GM12878 (cell line): ENCODE results near the gene HYCC1. TPM values are rescaled to one million over a fixed set of nuclear protein-coding genes. Genes with fewer than 3 reads are reported as not detected.

ENCODE experiments used
- ATAC-seq: fragments of 200-7000 bp; cut with Tn5 transposase; 3 replicates; pipeline ENCODE4 v1.9.1; 2020; ENCODE audit warnings: mild to moderate bottlenecking, moderate library complexity
- BruUV-seq: library from RNA; stranded (reverse); fragments of 400-500 nt; replicated peaks from 2 replicates; lab custom pipeline; 2021; lab: Mats Ljungman, UMichigan
- CTCF ChIA-PET: fragments of 300-600 bp; sonication (Branson Sonifier 250); formaldehyde crosslinking; extraction: SDS; loops from one replicate; lab custom pipeline; 2021; ENCODE audit warnings: inconsistent platforms; lab: Yijun Ruan, JAX
- POLR2A ChIA-PET: fragments of 350-600 bp; formaldehyde crosslinking; extraction: SDS; loops from one replicate; lab custom pipeline; 2021; ENCODE audit warnings: inconsistent platforms; lab: Charles Lee
- RAD21 ChIA-PET: fragments of 300-600 bp; sonication (Branson Sonifier 250); formaldehyde crosslinking; loops from one replicate; lab custom pipeline; 2023; ENCODE audit warnings: antibody characterized with exemption; ENCODE audit not compliant: unreplicated experiment; lab: Charles Lee
- SMC1A ChIA-PET: fragments of 300-600 bp; sonication (Branson Sonifier 250); formaldehyde crosslinking; loops from one replicate; lab custom pipeline; 2023; ENCODE audit not compliant: unreplicated experiment, uncharacterized antibody; lab: Charles Lee
- DNase-seq: peaks from one replicate; pipeline ENCODE4 v3.0.0-alpha.2; 2011; ENCODE audit warnings: low read depth, low spot score
- FAIRE-seq: peaks from 3 replicates; lab custom pipeline; 2011; peaks lifted over from hg19 to GRCh38; lab: Jason Lieb, UNC
- H2AFZ ChIP-seq: 2 replicates; pipeline ENCODE4 v1.6.0; 2011; ENCODE audit warnings: low read depth, low read length, control low read depth; ENCODE audit not compliant: control insufficient read depth
- H3K27ac ChIP-seq: 2 replicates; pipeline ENCODE4 v1.5.1; 2011; ENCODE audit warnings: control low read depth; ENCODE audit not compliant: control insufficient read depth, insufficient read depth
- H3K27me3 ChIP-seq, 2 experiments: replicated peaks in 1 of 2; 2 replicates each; pipeline versions ENCODE4 v1.6.0 to v1.6.1; 2011; ENCODE audit warnings: low read length in 1 of 2; ENCODE audit not compliant: control insufficient read depth in 2 of 2, insufficient read depth in 2 of 2
- H3K36me3 ChIP-seq, 2 experiments: 2 replicates each; pipeline ENCODE4 v1.5.1; 2011; ENCODE audit warnings: low read length in 1 of 2; ENCODE audit not compliant: control insufficient read depth in 2 of 2, insufficient read depth in 2 of 2
- H3K4me1 ChIP-seq: 2 replicates; pipeline ENCODE4 v1.6.1; 2011; ENCODE audit warnings: mild to moderate bottlenecking, low read length, moderate library complexity, mixed read lengths; ENCODE audit not compliant: control insufficient read depth, insufficient read depth
- H3K4me2 ChIP-seq: 2 replicates; pipeline ENCODE4 v1.6.0; 2011; ENCODE audit warnings: control low read depth; ENCODE audit not compliant: control insufficient read depth, insufficient read depth
- H3K4me3 ChIP-seq: fragments of 200-600 bp; sonication (generic); 2 replicates; pipeline ENCODE4 v1.5.1; 2016
- H3K79me2 ChIP-seq: 2 replicates; pipeline ENCODE4 v1.6.0; 2011; ENCODE audit warnings: low read length; ENCODE audit not compliant: control insufficient read depth, insufficient read depth
- H3K9ac ChIP-seq: 2 replicates; pipeline ENCODE4 v1.8.0; 2011; ENCODE audit warnings: low read length, control low read depth, mixed read lengths; ENCODE audit not compliant: control insufficient read depth, insufficient read depth
- H3K9me3 ChIP-seq: replicated peaks from 3 replicates; pipeline ENCODE4 v1.5.1; 2011; ENCODE audit warnings: mild to moderate bottlenecking, low read length; ENCODE audit not compliant: control insufficient read depth, insufficient read depth
- H4K20me1 ChIP-seq: 2 replicates; pipeline ENCODE4 v1.6.0; 2011; ENCODE audit not compliant: control insufficient read depth, insufficient read depth
- HCFC1 ChIP-seq: fragments of 150-350 bp; IDR thresholded peaks from 2 replicates; pipeline ENCODE4 v1.6.1; 2014; ENCODE audit warnings: low read length
- JUND ChIP-seq: IDR thresholded peaks from 2 replicates; pipeline ENCODE4 v1.6.1; 2012; ENCODE audit warnings: low read depth, mild to moderate bottlenecking, low read length, improper control_type of control experiment, moderate library complexity
- KAT2A ChIP-seq: conservative IDR thresholded peaks from 2 replicates; pipeline ENCODE4 v1.6.1; 2011; ENCODE audit warnings: low read depth, low read length; ENCODE audit not compliant: control insufficient read depth
- LARP7 ChIP-seq: fragments of 450-650 bp; IDR thresholded peaks from 2 replicates; pipeline ENCODE4 v1.6.1; 2017; ENCODE audit warnings: mild to moderate bottlenecking
- MYC ChIP-seq: IDR thresholded peaks from 2 replicates; pipeline ENCODE4 v1.6.1; 2011; ENCODE audit warnings: mild to moderate bottlenecking, low read length, moderate library complexity, inconsistent platforms; ENCODE audit not compliant: insufficient read depth, insufficient replicate concordance, insufficient read length, severe bottlenecking
- NR2C2 ChIP-seq: IDR thresholded peaks from 2 replicates; pipeline ENCODE4 v1.6.1; 2011; ENCODE audit warnings: borderline replicate concordance, low read depth; ENCODE audit not compliant: control insufficient read depth, insufficient read length
- NR2F1 ChIP-seq: fragments of 450-650 bp; conservative IDR thresholded peaks from 2 replicates; pipeline ENCODE4 v1.6.1; 2017; ENCODE audit warnings: mild to moderate bottlenecking
- RAD51 ChIP-seq: fragments of 450-650 bp; IDR thresholded peaks from 2 replicates; pipeline ENCODE4 v1.6.1; 2016; ENCODE audit warnings: moderate library complexity, mild to moderate bottlenecking, inconsistent platforms
- RFX5 ChIP-seq: IDR thresholded peaks from 2 replicates; pipeline ENCODE4 v1.6.1; 2011; ENCODE audit warnings: low read depth, low read length, improper control_type of control experiment
- SREBF1 ChIP-seq: IDR thresholded peaks from 2 replicates; pipeline ENCODE4 v1.6.1; 2012; ENCODE audit warnings: mild to moderate bottlenecking, low read length
- YBX1 ChIP-seq: fragments of 450-650 bp; IDR thresholded peaks from 2 replicates; pipeline ENCODE4 v1.6.1; 2016; ENCODE audit warnings: antibody characterized with exemption
- ZNF207 ChIP-seq: fragments of 450-650 bp; IDR thresholded peaks from 2 replicates; pipeline ENCODE4 v1.6.1; 2014; ENCODE audit warnings: antibody characterized with exemption, mild to moderate bottlenecking, borderline replicate concordance
- ZNF274 ChIP-seq: IDR thresholded peaks from one replicate; pipeline ENCODE4 v1.8.0; 2011; ENCODE audit not compliant: insufficient read length, insufficient read depth
- WGBS: methylation state at CpG from one replicate; pipeline ENCODE4 v1.1.6; 2016; ENCODE audit warnings: low lambda C conversion rate; ENCODE audit not compliant: insufficient replicate concordance, insufficient coverage; ENCODE audit errors: missing lambda C conversion rate; 5-methylcytosine and 5-hydroxymethylcytosine counted together
- in situ Hi-C: fragments of 300-500 bp; cut with MboI; formaldehyde crosslinking; loops from 9 replicates; pipeline ENCODE4 v1.14.3; 2018; ENCODE audit warnings: mixed read lengths
- intact Hi-C: fragments of 100-400 bp; cut with micrococcal nuclease; formaldehyde crosslinking; loops from one replicate; pipeline ENCODE4 v1.14.2; 2022; ENCODE audit not compliant: unreplicated experiment
- polyA plus RNA-seq, 11 experiments: library from polyadenylated mRNA; depleted of rRNA in 4 of 11; unstranded in 6 of 11; stranded (reverse) in 5 of 11; fragments of >200 nt; fragmentation: Nextera tagmentation in 4 of 11; fragmentation: Illumina TruSeq in 1 of 11; extraction: Ambion mirVana in 4 of 11; extraction: Trizol in 1 of 11; gene quantifications; 1 replicate in 1 of 11; 2 replicates in 10 of 11; pipeline versions ENCODE4 v1.2.1 to v1.2.3, GENCODE V29; 2011 to 2016; ENCODE audit warnings: inconsistent platforms in 2 of 11, missing spikeins in 2 of 11, low read depth in 1 of 11
- total RNA-seq, 4 experiments: library from RNA; depleted of rRNA in 3 of 4; stranded (reverse); fragments of >200 nt in 3 of 4; fragmentation: Illumina TruSeq in 1 of 4; extraction: Trizol in 1 of 4; gene quantifications; 2 replicates each; pipeline versions ENCODE4 v1.2.1 to v1.2.3, GENCODE V29; 2013 to 2021
- TF ChIP-seq, protein P1 (sequence below): IDR thresholded peaks from 2 replicates; pipeline ENCODE4 v1.6.1; 2012; ENCODE audit warnings: low read depth, low read length, improper control_type of control experiment
- TF ChIP-seq, protein P2 (sequence below): IDR thresholded peaks from 2 replicates; pipeline ENCODE4 v1.6.1; 2012; ENCODE audit warnings: low read length, inconsistent platforms
- TF ChIP-seq, protein P3 (sequence below): fragments of 450-650 bp; IDR thresholded peaks from 2 replicates; pipeline ENCODE4 v1.6.1; 2017; ENCODE audit warnings: mild to moderate bottlenecking
- TF ChIP-seq, protein P4 (sequence below): fragments of 450-650 bp; IDR thresholded peaks from 2 replicates; pipeline ENCODE4 v1.6.1; 2017; ENCODE audit warnings: mild to moderate bottlenecking, low read depth, inconsistent platforms; ENCODE audit not compliant: poor library complexity, severe bottlenecking

HYCC1 gene
- total and polyA plus RNA-seq, 10 of the 15 experiments (the other 5 are each of a cell fraction or from before 2014, with no cell fraction given), result 8.5 to 62.9 (median 33.1) TPM

DNA sequence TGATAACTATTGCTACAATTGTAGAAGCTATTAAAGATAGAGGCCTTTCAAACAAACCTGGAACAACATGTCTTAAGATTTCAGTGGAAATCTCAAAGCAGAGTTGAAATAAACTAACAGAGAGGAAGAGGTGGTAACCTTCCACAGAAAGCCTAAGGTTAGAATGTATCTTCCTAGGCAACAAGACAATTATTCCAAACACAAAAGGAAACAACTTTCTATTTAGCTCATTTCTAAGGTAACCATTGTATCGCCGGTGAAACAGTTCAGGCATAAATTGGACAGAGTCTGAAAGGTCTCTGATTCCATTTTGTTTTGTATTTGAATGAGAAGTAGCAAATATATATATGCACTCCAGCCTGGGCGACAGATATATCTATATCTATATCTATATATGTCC lies 30.7 kb upstream of the HYCC1 start (continued):
- TF ChIP-seq MYC (no peak), ZNF274 (no peak), RAD51 (no peak)
- TF ChIP-seq, protein P1, sequence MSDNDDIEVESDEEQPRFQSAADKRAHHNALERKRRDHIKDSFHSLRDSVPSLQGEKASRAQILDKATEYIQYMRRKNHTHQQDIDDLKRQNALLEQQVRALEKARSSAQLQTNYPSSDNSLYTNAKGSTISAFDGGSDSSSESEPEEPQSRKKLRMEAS, result no peak
- TF ChIP-seq, protein P2, sequence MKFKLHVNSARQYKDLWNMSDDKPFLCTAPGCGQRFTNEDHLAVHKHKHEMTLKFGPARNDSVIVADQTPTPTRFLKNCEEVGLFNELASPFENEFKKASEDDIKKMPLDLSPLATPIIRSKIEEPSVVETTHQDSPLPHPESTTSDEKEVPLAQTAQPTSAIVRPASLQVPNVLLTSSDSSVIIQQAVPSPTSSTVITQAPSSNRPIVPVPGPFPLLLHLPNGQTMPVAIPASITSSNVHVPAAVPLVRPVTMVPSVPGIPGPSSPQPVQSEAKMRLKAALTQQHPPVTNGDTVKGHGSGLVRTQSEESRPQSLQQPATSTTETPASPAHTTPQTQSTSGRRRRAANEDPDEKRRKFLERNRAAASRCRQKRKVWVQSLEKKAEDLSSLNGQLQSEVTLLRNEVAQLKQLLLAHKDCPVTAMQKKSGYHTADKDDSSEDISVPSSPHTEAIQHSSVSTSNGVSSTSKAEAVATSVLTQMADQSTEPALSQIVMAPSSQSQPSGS, result no peak
- TF ChIP-seq, all 136 proteins: peak for 0

DNA sequence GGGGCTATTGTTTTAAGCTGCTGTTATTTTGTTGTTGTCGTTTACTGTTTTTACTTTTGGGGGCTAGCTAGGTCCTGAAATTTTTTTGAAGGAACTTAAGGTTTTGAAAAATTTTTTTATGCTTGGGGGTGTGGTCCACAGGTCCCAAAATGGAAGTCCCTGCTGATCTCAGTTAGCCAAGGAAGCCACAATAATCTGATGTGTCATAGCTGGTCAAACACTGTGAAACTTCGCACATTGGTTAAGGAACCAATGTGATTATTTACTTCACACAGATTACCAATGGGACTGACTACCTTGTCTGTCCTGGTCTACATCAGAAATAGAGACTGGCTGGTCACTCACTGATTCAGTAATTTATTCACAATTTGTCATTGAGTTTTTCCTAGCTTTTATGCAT lies 29.5 kb upstream of the HYCC1 start:
- intact Hi-C loops, result no loop called here
- Histone ChIP-seq H3K4me1 (no peaks in the 10 kb centered on the region), H3K4me3 (no peak overlapping the region), H3K79me2 (no peaks in the 10 kb centered on the region), H3K4me2 (no peak overlapping the region), H3K36me3 (no peaks in the 10 kb centered on the region), H3K9ac (no peak overlapping the region), H3K27me3 (no peaks in the 10 kb centered on the region), H3K27ac (no peak overlapping the region), H2AFZ (no peak overlapping the region), H3K9me3 (no peaks in the 10 kb centered on the region), H4K20me1 (no peaks in the 10 kb centered on the region)
- ChIA-PET POLR2A (interaction anchor here (1.1 kb wide), 1 partner anchor 49 kb away, joined by 4 read pairs; no protein-coding TSS in a partner anchor), SMC1A (interaction anchor here (0.5 to 3.1 kb wide), 12 partner anchors 11 to 483 kb away, joined by 3 to 32 read pairs (median 3); no protein-coding TSS in a partner anchor), CTCF (interaction anchor here (0.8 to 3.0 kb wide), 7 partner anchors 10 to 229 kb away, joined by 3 to 32 read pairs (median 4); no protein-coding TSS in a partner anchor), RAD21 (interaction anchor here (1.0 to 2.1 kb wide), 5 partner anchors 11 to 262 kb away, joined by 3 to 13 read pairs (median 3); no protein-coding TSS in a partner anchor)
- in situ Hi-C loops, result no loop called here
- DNase-seq (no peak), FAIRE-seq (no peak), ATAC-seq (peak; percentile 63)
- 96% methylated on average over 2 of the region's 2 CpGs for WGBS
- TF ChIP-seq HCFC1 (no peak), SREBF1 (no peak), YBX1 (no peak), JUND (no peak), LARP7 (no peak), NR2F1 (no peak), ZNF207 (no peak), KAT2A (no peak), NR2C2 (no peak), RFX5 (no peak)
- TF ChIP-seq, protein P3, sequence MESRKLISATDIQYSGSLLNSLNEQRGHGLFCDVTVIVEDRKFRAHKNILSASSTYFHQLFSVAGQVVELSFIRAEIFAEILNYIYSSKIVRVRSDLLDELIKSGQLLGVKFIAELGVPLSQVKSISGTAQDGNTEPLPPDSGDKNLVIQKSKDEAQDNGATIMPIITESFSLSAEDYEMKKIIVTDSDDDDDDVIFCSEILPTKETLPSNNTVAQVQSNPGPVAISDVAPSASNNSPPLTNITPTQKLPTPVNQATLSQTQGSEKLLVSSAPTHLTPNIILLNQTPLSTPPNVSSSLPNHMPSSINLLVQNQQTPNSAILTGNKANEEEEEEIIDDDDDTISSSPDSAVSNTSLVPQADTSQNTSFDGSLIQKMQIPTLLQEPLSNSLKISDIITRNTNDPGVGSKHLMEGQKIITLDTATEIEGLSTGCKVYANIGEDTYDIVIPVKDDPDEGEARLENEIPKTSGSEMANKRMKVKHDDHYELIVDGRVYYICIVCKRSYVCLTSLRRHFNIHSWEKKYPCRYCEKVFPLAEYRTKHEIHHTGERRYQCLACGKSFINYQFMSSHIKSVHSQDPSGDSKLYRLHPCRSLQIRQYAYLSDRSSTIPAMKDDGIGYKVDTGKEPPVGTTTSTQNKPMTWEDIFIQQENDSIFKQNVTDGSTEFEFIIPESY, result no peak
- TF ChIP-seq, protein P4, sequence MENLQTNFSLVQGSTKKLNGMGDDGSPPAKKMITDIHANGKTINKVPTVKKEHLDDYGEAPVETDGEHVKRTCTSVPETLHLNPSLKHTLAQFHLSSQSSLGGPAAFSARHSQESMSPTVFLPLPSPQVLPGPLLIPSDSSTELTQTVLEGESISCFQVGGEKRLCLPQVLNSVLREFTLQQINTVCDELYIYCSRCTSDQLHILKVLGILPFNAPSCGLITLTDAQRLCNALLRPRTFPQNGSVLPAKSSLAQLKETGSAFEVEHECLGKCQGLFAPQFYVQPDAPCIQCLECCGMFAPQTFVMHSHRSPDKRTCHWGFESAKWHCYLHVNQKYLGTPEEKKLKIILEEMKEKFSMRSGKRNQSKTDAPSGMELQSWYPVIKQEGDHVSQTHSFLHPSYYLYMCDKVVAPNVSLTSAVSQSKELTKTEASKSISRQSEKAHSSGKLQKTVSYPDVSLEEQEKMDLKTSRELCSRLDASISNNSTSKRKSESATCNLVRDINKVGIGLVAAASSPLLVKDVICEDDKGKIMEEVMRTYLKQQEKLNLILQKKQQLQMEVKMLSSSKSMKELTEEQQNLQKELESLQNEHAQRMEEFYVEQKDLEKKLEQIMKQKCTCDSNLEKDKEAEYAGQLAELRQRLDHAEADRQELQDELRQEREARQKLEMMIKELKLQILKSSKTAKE, result no peak
- no TSS peak for BruUV-seq
